HepG2 (cell line): Measurements from ENCODE around the gene ITGAE. TPM values are rescaled to one million over a fixed set of nuclear protein-coding genes. Genes with fewer than 3 reads are reported as not detected.
"Not testable (repeated sequence)": the region's sequence is repeated elsewhere in the genome, so short reads cannot be mapped to it uniquely, and the experiment has no call there.

ENCODE experiments used
- ATAC-seq: fragments of 200-7000 bp; cut with Tn5 transposase; 3 replicates; pipeline ENCODE4 v1.9.1; 2020; ENCODE audit warnings: mild to moderate bottlenecking, moderate library complexity
- BruUV-seq: library from RNA; stranded (reverse); fragments of 400-500 nt; replicated peaks from 2 replicates; lab custom pipeline; 2021; lab: Mats Ljungman, UMichigan
- CTCF ChIA-PET: fragments of 300-600 bp; formaldehyde crosslinking; extraction: SDS; loops from one replicate; lab custom pipeline; 2021; ENCODE audit warnings: low total read pairs, inconsistent platforms, low intra/inter-chr PET ratio; lab: Yijun Ruan, JAX
- POLR2A ChIA-PET: fragments of 350-600 bp; sonication (Branson Sonifier 250); formaldehyde crosslinking; loops from one replicate; lab custom pipeline; 2020; ENCODE audit warnings: antibody characterized with exemption, inconsistent platforms; lab: Yijun Ruan, JAX
- DNase-seq: peaks from one replicate; pipeline ENCODE4 v3.0.0-alpha.2; 2015; ENCODE audit warnings: low spot score
- FAIRE-seq: peaks from 3 replicates; lab custom pipeline; 2011; peaks lifted over from hg19 to GRCh38; lab: Jason Lieb, UNC
- H2AFZ ChIP-seq: one replicate; pipeline ENCODE4 v1.6.1; 2011; ENCODE audit warnings: low read length, inconsistent platforms
- H3K27ac ChIP-seq: fragments of 300-600 bp; 3 replicates; pipeline ENCODE4 v1.8.0; 2011; ENCODE audit warnings: mixed run types, mild to moderate bottlenecking, mixed read lengths, low read length, inconsistent platforms; ENCODE audit not compliant: insufficient read depth; ENCODE audit errors: extremely low read length
- H3K27me3 ChIP-seq, 2 experiments: fragments of 200-600 bp in 1 of 2; 2 replicates in 1 of 2; 3 replicates in 1 of 2; pipeline versions ENCODE4 v1.6.0 to v1.8.0; 2011; ENCODE audit warnings: low read length in 2 of 2, mild to moderate bottlenecking in 2 of 2, moderate library complexity in 2 of 2, inconsistent platforms in 1 of 2; ENCODE audit not compliant: insufficient read depth in 2 of 2, control insufficient read depth in 1 of 2
- H3K36me3 ChIP-seq, 2 experiments: fragments of 200-600 bp in 1 of 2; replicated peaks in 1 of 2; 2 replicates in 1 of 2; 3 replicates in 1 of 2; pipeline versions ENCODE4 v1.5.1 to v1.8.0; 2011; ENCODE audit warnings: low read length in 2 of 2, inconsistent platforms in 1 of 2; ENCODE audit not compliant: insufficient read depth in 2 of 2, control insufficient read depth in 1 of 2
- H3K4me1 ChIP-seq: 2 replicates; pipeline ENCODE4 v1.5.1; 2012; ENCODE audit warnings: low read length, inconsistent platforms; ENCODE audit not compliant: insufficient read depth
- H3K4me2 ChIP-seq: 2 replicates; pipeline ENCODE4 v1.6.0; 2011; ENCODE audit warnings: low read depth, low read length, inconsistent platforms
- H3K4me3 ChIP-seq, 3 experiments: fragments of 200-600 bp in 1 of 3; sonication (generic), shearing (Covaris generic) in 1 of 3; replicated peaks in 1 of 3; 2 replicates each; pipeline ENCODE4 v1.5.1; 2011 to 2016; ENCODE audit warnings: low read length in 3 of 3, inconsistent platforms in 2 of 3, low read depth in 2 of 3, mild to moderate bottlenecking in 2 of 3, control low read depth in 1 of 3, mixed read lengths in 1 of 3; ENCODE audit not compliant: insufficient read depth in 1 of 3
- H3K79me2 ChIP-seq: one replicate; pipeline ENCODE4 v1.6.1; 2011; ENCODE audit warnings: low read length, inconsistent platforms; ENCODE audit not compliant: insufficient read depth
- H3K9ac ChIP-seq: 2 replicates; pipeline ENCODE4 v1.6.0; 2011; ENCODE audit warnings: mild to moderate bottlenecking, low read depth, low read length, inconsistent platforms; ENCODE audit not compliant: insufficient read depth
- H3K9me3 ChIP-seq: 2 replicates; pipeline ENCODE4 v1.5.1; 2012; ENCODE audit warnings: mild to moderate bottlenecking, low read length
- H4K20me1 ChIP-seq: 2 replicates; pipeline ENCODE4 v1.6.0; 2011; ENCODE audit warnings: inconsistent platforms, mild to moderate bottlenecking, low read length, moderate library complexity; ENCODE audit not compliant: insufficient read depth
- ARID4A ChIP-seq: sonication (generic); formaldehyde crosslinking; IDR thresholded peaks from 2 replicates; pipeline ENCODE4 v1.5.0; 2020; ENCODE audit warnings: mild to moderate bottlenecking, missing genetic modification reagents, borderline replicate concordance
- CERS6 ChIP-seq: sonication (generic); formaldehyde crosslinking; IDR thresholded peaks from 2 replicates; pipeline ENCODE4 v1.5.0; 2020; ENCODE audit warnings: missing genetic modification reagents
- CREB1 ChIP-seq, 2 experiments: fragments of 450-650 bp in 1 of 2; IDR thresholded peaks; 2 replicates each; pipeline ENCODE4 v1.6.1; 2016 to 2017; ENCODE audit warnings: control low read depth in 1 of 2, mild to moderate bottlenecking in 1 of 2, missing compliant biosample characterization in 1 of 2, missing genetic modification characterization in 1 of 2
- GZF1 ChIP-seq: sonication (generic); formaldehyde crosslinking; IDR thresholded peaks from 2 replicates; pipeline ENCODE4 v1.5.1; 2020; ENCODE audit warnings: mild to moderate bottlenecking, missing genetic modification reagents
- ISX ChIP-seq: sonication (generic); formaldehyde crosslinking; conservative IDR thresholded peaks from 2 replicates; pipeline ENCODE4 v1.5.0; 2020; ENCODE audit warnings: missing genetic modification reagents
- POGZ ChIP-seq: sonication (generic); formaldehyde crosslinking; IDR thresholded peaks from 2 replicates; pipeline ENCODE4 v1.4.0; 2020; ENCODE audit warnings: mild to moderate bottlenecking, missing genetic modification reagents
- ZNF225 ChIP-seq: sonication (generic); formaldehyde crosslinking; IDR thresholded peaks from 2 replicates; pipeline ENCODE4 v1.4.0; 2020; ENCODE audit warnings: mild to moderate bottlenecking, missing genetic modification reagents
- ZNF33A ChIP-seq: sonication (generic); formaldehyde crosslinking; IDR thresholded peaks from 2 replicates; pipeline ENCODE4 v1.5.1; 2020; ENCODE audit warnings: missing genetic modification reagents, mild to moderate bottlenecking, moderate library complexity, borderline replicate concordance
- ZNF512 ChIP-seq: sonication (generic); formaldehyde crosslinking; IDR thresholded peaks from 2 replicates; pipeline ENCODE4 v1.4.0; 2020; ENCODE audit warnings: mild to moderate bottlenecking, missing genetic modification reagents
- ZNF569 ChIP-seq: sonication (generic); formaldehyde crosslinking; IDR thresholded peaks from 2 replicates; pipeline ENCODE4 v1.5.0; 2020; ENCODE audit warnings: mild to moderate bottlenecking, missing genetic modification reagents, moderate library complexity, borderline replicate concordance
- ZNF766 ChIP-seq: sonication (generic); formaldehyde crosslinking; IDR thresholded peaks from 2 replicates; pipeline ENCODE4 v1.5.0; 2020; ENCODE audit warnings: missing genetic modification reagents, borderline replicate concordance
- WGBS: methylation state at CpG from one replicate; pipeline ENCODE4 v1.1.6; 2017; ENCODE audit warnings: low lambda C conversion rate; 5-methylcytosine and 5-hydroxymethylcytosine counted together
- in situ Hi-C: cut with HindIII; loops from 2 replicates; pipeline ENCODE4 v1.10.0; 2017; ENCODE audit warnings: low pct_unique_long_range_greater_than_20kb; ENCODE audit not compliant: extremely low pct_ligation_motif_present
- intact Hi-C: fragments of 100-400 bp; cut with micrococcal nuclease; formaldehyde crosslinking; loops from one replicate; pipeline ENCODE4 v1.10.0; 2022; ENCODE audit not compliant: unreplicated experiment
- polyA plus RNA-seq, 8 experiments: library from polyadenylated mRNA; depleted of rRNA in 3 of 8; stranded (reverse) in 7 of 8; unstranded in 1 of 8; fragments of >200 nt; fragmentation: Illumina TruSeq in 4 of 8; extraction: Trizol in 4 of 8; gene quantifications; 2 replicates each; pipeline versions ENCODE4 v1.2.1 to v1.2.3, GENCODE V29; 2011 to 2016; ENCODE audit warnings: low read depth in 4 of 8, missing spikeins in 1 of 8, mixed read lengths in 1 of 8; ENCODE audit not compliant: insufficient read depth in 1 of 8
- total RNA-seq, 5 experiments: library from RNA; depleted of rRNA; stranded (reverse); fragments of >200 nt; fragmentation: Illumina TruSeq; extraction: Trizol; gene quantifications; 2 replicates each; pipeline ENCODE4 v1.2.3, GENCODE V29; 2016; ENCODE audit warnings: low read depth in 1 of 5

Gene ITGAE
- total and polyA plus RNA-seq, 2 of the 13 experiments (the other 11 are each of a cell fraction or from before 2014, with no cell fraction given): 42.3 to 49.0 TPM

GRCh38 chr17:3785323-3785722 is 15.7 kb downstream of the ITGAE start:
- H3K79me2 ChIP-seq, H3K4me2 ChIP-seq, DNase-seq, CTCF ChIA-PET, H3K9me3 ChIP-seq, BruUV-seq, in situ Hi-C loops, H3K9ac ChIP-seq, intact Hi-C loops, H3K4me3 ChIP-seq, FAIRE-seq, H2AFZ ChIP-seq, H3K27ac ChIP-seq, H3K36me3 ChIP-seq, H4K20me1 ChIP-seq, H3K27me3 ChIP-seq, ATAC-seq: not testable (repeated sequence)
- POLR2A ChIA-PET: interaction anchor here (1.4 kb wide), 1 partner anchor 10 kb away, joined by 3 read pairs; no protein-coding TSS in a partner anchor
- WGBS: 91% methylated on average over 5 of the region's 5 CpGs
- H3K4me1 ChIP-seq: peaks cover 11% of the 10 kb centered on the region
- TF ChIP-seq ZNF512: 0 out of 2 replicates have a peak, but pooled peaks have one; percentile 40

GRCh38 chr17:3782751-3783150 is 18.2 kb downstream of the ITGAE start:
- BruUV-seq: no TSS peak
- Histone ChIP-seq H3K4me1 (peaks cover 4% of the 10 kb centered on the region; the same call in 1 of the 2 replicates), H3K36me3 (no peaks in the 10 kb centered on the region), H3K4me2 (no peak overlapping the region), H2AFZ (no peak overlapping the region), H3K27me3 (no peaks in the 10 kb centered on the region; a peak in 1 of 5 replicates), H3K79me2 (no peaks in the 10 kb centered on the region), H3K9ac (no peak overlapping the region), H3K9me3 (no peaks in the 10 kb centered on the region), H3K4me3 (no peak overlapping the region), H3K27ac (no peak overlapping the region), H4K20me1 (no peaks in the 10 kb centered on the region)
- CTCF ChIA-PET: no interaction called here
- POLR2A ChIA-PET: interaction anchor here (1.9 kb wide), 1 partner anchor 13 kb away, joined by 4 read pairs; no protein-coding TSS in a partner anchor
- in situ Hi-C loops: no loop called here
- 83% methylated on average over 8 of the region's 8 CpGs for WGBS
- intact Hi-C loops: no loop called here
- ATAC-seq: no peak
- no peak for DNase-seq
- no peak for FAIRE-seq
- TF ChIP-seq ZNF569 (CRISPR knock-in tag): no peak
- no peak for TF ChIP-seq GZF1 (CRISPR knock-in tag)
- TF ChIP-seq ARID4A: no peak
- TF ChIP-seq POGZ (CRISPR knock-in tag): no peak
- no peak for TF ChIP-seq CREB1 (IDR thresholded peaks at IDR 0.05)
- TF ChIP-seq CREB1 (CRISPR knock-in tag; IDR thresholded peaks at IDR 0.05): no peak
- TF ChIP-seq ZNF225 (CRISPR knock-in tag): no peak
- TF ChIP-seq CERS6 (CRISPR knock-in tag): no peak
- TF ChIP-seq ZNF766 (CRISPR knock-in tag): no peak
- TF ChIP-seq ISX (CRISPR knock-in tag): no peak
- TF ChIP-seq ZNF33A (CRISPR knock-in tag): no peak
